Fibroblast of lung (primary cell): ENCODE data around the gene PPIB. TPM values are rescaled to one million over a fixed set of nuclear protein-coding genes. Genes with fewer than 3 reads are reported as not detected.
A peak's percentile ranks its signal among the peaks of the same experiment; 100 is the strongest.

Experiments
- DNase-seq, 2 donors: peaks; one replicate each; pipeline versions ENCODE4 v3.0.0 to v3.0.0-alpha.2; 2010; ENCODE audit warnings: low read depth in 2 of 2
- H2AFZ ChIP-seq: 2 replicates; pipeline ENCODE4 v1.5.1; 2012; ENCODE audit warnings: low read length, control low read depth, inconsistent platforms
- H3K27ac ChIP-seq: 2 replicates; pipeline ENCODE4 v1.5.1; 2011; ENCODE audit warnings: low read length, control low read depth; ENCODE audit not compliant: insufficient read depth
- H3K27me3 ChIP-seq: 2 replicates; pipeline ENCODE4 v1.5.1; 2011; ENCODE audit warnings: mild to moderate bottlenecking, low read length; ENCODE audit not compliant: control insufficient read depth, insufficient read depth
- H3K36me3 ChIP-seq: 2 replicates; pipeline ENCODE4 v1.5.1; 2011; ENCODE audit warnings: low read length; ENCODE audit not compliant: control insufficient read depth, insufficient read depth
- H3K4me1 ChIP-seq: 2 replicates; pipeline ENCODE4 v1.5.1; 2011; ENCODE audit warnings: low read length; ENCODE audit not compliant: control insufficient read depth, insufficient read depth; ENCODE audit errors: extremely low read depth
- H3K4me2 ChIP-seq: 2 replicates; pipeline ENCODE4 v1.5.1; 2011; ENCODE audit warnings: low read length, control low read depth; ENCODE audit not compliant: insufficient read depth; ENCODE audit errors: extremely low read depth
- H3K4me3 ChIP-seq, 4 experiments: fragments of 200-600 bp in 1 of 4; sonication (generic) in 1 of 4; replicated peaks in 1 of 4; 2 replicates each; pipeline ENCODE4 v1.5.1; 2011 to 2016; ENCODE audit warnings: low read length in 4 of 4, low read depth in 3 of 4, mild to moderate bottlenecking in 3 of 4, control low read depth in 2 of 4, inconsistent platforms in 1 of 4, mixed read lengths in 1 of 4; ENCODE audit not compliant: insufficient read depth in 1 of 4; ENCODE audit errors: control extremely low read depth in 1 of 4
- H3K79me2 ChIP-seq: 2 replicates; pipeline ENCODE4 v1.5.1; 2012; ENCODE audit warnings: mild to moderate bottlenecking, low read length, inconsistent platforms; ENCODE audit not compliant: control insufficient read depth, insufficient read depth
- H3K9ac ChIP-seq: 2 replicates; pipeline ENCODE4 v1.5.1; 2011; ENCODE audit warnings: mild to moderate bottlenecking, low read length, control low read depth; ENCODE audit not compliant: insufficient read depth
- H3K9me3 ChIP-seq: 2 replicates; pipeline ENCODE4 v1.5.1; 2012; ENCODE audit warnings: low read depth, low read length; ENCODE audit not compliant: control insufficient read depth, insufficient read depth
- H4K20me1 ChIP-seq: 2 replicates; pipeline ENCODE4 v1.5.1; 2011; ENCODE audit warnings: low read length; ENCODE audit not compliant: control insufficient read depth, insufficient read depth; ENCODE audit errors: extremely low read depth
- EZH2 ChIP-seq: IDR thresholded peaks from 2 replicates; pipeline ENCODE4 v1.5.1; 2012; ENCODE audit warnings: low read length, control low read depth, mild to moderate bottlenecking; ENCODE audit errors: missing control alignments
- polyA plus RNA-seq, 2 donors: library from polyadenylated mRNA; depleted of rRNA in 1 of 2; stranded (reverse) in 1 of 2; unstranded in 1 of 2; fragments of >200 nt; gene quantifications; 2 replicates each; pipeline ENCODE4 v1.2.1, GENCODE V29; 2011 to 2012; ENCODE audit warnings: missing spikeins in 1 of 2
- total RNA-seq: library from RNA; depleted of rRNA; stranded (reverse); fragments of >200 nt; gene quantifications from 2 replicates; pipeline ENCODE4 v1.2.1, GENCODE V29; 2014
- TF ChIP-seq, protein P1 (sequence below), 2 donors: IDR thresholded peaks in 1 of 2; conservative IDR thresholded peaks in 1 of 2; 1 replicate in 1 of 2; 2 replicates in 1 of 2; pipeline ENCODE4 v1.5.1; 2011 to 2012; ENCODE audit warnings: low read length in 2 of 2, control low read depth in 1 of 2, inconsistent platforms in 1 of 2, low read depth in 1 of 2, mild to moderate bottlenecking in 1 of 2

The PPIB gene
- total and polyA plus RNA-seq, 2 donors (not counting 1 experiment from before 2014, with no cell fraction given): 639 to 1,174 TPM

DNA sequence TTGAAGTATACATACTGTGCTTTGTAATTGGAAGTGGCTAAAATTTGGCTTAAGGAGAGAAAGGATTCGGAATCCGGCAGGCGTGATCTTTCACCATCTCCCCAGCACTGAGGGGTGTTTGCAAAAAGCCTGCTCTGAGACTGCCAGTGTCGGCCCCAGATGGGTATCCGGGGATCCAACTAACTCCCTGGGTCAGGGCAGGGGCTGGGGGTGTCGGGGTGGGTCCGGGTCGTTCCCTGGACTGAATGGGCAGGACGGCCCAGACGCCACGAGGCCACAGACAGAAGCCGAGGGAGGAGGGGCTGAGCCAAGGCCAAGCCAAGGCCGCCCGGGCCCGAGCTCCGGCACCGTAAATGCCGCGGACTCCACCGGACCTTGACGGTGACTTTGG is 349 bp downstream of the PPIB start:
- Histone ChIP-seq H3K4me3 (peak overlapping the region; percentile 74 to 93 (median 77)), H3K79me2 (peaks cover 36% of the 10 kb centered on the region), H3K4me2 (peak overlapping the region; percentile 80), H3K9me3 (no peaks in the 10 kb centered on the region), H3K9ac (peak overlapping the region; percentile 96), H3K36me3 (peaks cover 23% of the 10 kb centered on the region), H4K20me1 (no peaks in the 10 kb centered on the region), H3K27ac (peak overlapping the region; percentile 89), H3K4me1 (peaks cover 3% of the 10 kb centered on the region), H2AFZ (no peak overlapping the region), H3K27me3 (no peaks in the 10 kb centered on the region)
- no peak for DNase-seq
- TF ChIP-seq, protein P1, sequence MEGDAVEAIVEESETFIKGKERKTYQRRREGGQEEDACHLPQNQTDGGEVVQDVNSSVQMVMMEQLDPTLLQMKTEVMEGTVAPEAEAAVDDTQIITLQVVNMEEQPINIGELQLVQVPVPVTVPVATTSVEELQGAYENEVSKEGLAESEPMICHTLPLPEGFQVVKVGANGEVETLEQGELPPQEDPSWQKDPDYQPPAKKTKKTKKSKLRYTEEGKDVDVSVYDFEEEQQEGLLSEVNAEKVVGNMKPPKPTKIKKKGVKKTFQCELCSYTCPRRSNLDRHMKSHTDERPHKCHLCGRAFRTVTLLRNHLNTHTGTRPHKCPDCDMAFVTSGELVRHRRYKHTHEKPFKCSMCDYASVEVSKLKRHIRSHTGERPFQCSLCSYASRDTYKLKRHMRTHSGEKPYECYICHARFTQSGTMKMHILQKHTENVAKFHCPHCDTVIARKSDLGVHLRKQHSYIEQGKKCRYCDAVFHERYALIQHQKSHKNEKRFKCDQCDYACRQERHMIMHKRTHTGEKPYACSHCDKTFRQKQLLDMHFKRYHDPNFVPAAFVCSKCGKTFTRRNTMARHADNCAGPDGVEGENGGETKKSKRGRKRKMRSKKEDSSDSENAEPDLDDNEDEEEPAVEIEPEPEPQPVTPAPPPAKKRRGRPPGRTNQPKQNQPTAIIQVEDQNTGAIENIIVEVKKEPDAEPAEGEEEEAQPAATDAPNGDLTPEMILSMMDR (conservative IDR thresholded peaks at IDR 0.05 in 1 of 2, IDR thresholded peaks at IDR 0.05 in 1 of 2; ENCODE audit: low read depth in 1 of 2, low read length in 2 of 2): no peak
- TF ChIP-seq EZH2: no peak

DNA sequence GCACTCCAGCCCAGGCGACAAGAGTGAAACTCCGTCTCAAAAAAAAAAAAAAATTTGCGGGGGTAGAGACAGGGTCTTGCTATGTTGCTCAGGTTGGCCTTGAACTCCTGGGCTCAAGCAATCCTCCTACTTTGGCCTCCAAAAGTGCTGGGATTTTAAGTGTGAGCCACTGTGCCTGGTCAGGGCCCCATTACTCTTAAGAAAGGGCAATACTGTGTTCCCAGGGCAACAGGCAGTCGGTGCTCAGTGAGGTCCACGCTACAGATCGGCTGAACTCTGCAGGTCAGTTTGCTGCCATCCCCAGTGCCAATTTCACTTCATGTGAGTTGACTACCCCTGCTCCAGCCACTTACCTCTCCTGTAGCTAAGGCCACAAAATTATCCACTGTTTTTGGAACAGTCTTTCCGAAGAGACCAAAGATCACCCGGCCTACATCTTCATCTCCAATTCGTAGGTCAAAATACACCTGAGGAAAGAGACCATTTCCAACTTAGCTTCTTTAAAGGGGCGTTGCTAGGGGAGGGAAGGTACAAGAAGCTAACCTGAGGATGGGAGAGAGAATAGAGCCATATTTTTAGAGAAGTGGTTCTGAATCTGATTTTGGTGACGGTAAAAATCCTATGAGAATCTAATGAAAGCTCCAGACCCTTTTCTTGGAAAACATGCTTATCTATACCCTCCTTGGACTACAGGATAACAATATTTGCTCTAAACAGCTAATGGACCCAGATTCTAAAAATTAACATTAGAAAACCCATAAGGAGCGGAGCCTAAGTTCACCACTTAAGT is 939 bp downstream of the PPIB start:
- Histone ChIP-seq H3K79me2 (peaks cover 36% of the 10 kb centered on the region), H3K4me1 (peaks cover 3% of the 10 kb centered on the region), H3K9me3 (no peaks in the 10 kb centered on the region), H2AFZ (no peak overlapping the region), H3K4me3 (peak overlapping the region; percentile 74 to 93 (median 77)), H3K4me2 (peak overlapping the region; percentile 80), H4K20me1 (no peaks in the 10 kb centered on the region), H3K27ac (peak overlapping the region; percentile 89), H3K9ac (peak overlapping the region; percentile 96), H3K27me3 (no peaks in the 10 kb centered on the region), H3K36me3 (peaks cover 27% of the 10 kb centered on the region)
- TF ChIP-seq, protein P1 (conservative IDR thresholded peaks at IDR 0.05 in 1 of 2, IDR thresholded peaks at IDR 0.05 in 1 of 2; ENCODE audit: low read depth in 1 of 2, low read length in 2 of 2): no peak
- no peak for TF ChIP-seq EZH2
- no peak for DNase-seq

DNA sequence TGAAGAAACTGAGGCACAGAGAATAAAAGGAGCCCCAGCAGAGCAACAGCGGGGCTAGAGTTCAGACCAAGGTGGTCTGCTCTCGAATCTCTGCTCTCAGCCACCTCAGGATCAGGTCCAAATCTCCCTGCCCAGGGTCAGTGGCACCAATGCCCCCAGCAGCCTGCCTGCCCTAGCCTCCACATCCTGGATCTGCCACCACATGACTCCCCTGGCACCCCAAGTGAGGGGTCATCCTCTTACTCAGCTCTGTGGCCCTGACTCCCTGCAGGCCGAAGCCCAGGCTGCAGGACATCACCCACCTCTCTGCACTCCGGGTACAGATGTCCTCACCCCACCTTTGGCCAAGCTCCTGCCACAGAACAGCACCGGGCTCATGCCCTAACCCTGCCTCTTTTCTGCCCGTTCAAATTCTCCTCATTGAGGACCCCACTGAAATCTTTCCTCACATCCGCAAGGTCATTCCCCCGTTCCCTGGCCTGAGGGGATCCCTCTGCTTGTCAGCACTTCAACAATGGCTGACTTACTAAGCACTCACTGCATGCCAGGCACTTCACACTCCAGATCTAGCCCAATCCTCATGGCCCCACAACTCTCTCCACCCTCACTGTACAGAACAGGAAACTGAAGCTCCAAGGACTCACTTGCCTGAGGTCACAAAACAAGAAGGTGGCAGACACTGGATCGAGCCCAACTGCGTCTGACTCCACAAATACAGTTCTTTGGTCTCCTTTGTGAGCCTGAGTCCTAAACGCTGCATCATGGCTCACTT is 4.3 kb downstream of the PPIB start:
- H3K27ac ChIP-seq: no peak overlapping the region
- no peak overlapping the region for H3K9ac ChIP-seq
- no peak overlapping the region for H3K4me3 ChIP-seq
- H3K4me1 ChIP-seq: peaks cover 3% of the 10 kb centered on the region
- H4K20me1 ChIP-seq: no peaks in the 10 kb centered on the region
- peaks cover 36% of the 10 kb centered on the region for H3K79me2 ChIP-seq
- peaks cover 41% of the 10 kb centered on the region for H3K36me3 ChIP-seq
- H3K9me3 ChIP-seq: no peaks in the 10 kb centered on the region
- peak overlapping the region; percentile 46 for H3K4me2 ChIP-seq
- no peak for TF ChIP-seq EZH2
- TF ChIP-seq, protein P1 (conservative IDR thresholded peaks at IDR 0.05 in 1 of 2, IDR thresholded peaks at IDR 0.05 in 1 of 2; ENCODE audit: low read depth in 1 of 2, low read length in 2 of 2): no peak
- no peak overlapping the region for H2AFZ ChIP-seq
- DNase-seq: no peak
- no peaks in the 10 kb centered on the region for H3K27me3 ChIP-seq
